ENCODE results near the gene PRR23E.

DNA sequence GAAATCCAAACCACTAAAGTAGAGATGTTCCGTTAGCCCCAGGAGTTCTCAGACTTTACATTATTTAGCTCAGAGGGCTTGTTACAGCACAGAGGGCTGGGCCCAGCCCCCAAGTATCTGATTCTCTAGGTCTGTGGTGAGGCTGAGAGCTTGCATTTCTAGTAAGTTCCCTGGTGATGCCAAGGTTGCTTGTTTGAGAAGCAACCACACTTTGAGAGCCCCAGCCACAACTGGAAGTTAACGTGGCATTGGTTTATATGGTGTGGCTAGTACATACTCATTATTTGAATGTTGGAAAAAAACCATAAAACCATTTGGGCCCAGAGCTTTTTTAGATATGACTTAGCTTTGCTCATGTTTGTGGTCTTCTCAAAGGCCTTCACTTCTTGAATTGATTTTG, 35.9 kb downstream of the PRR23E start:
- TF ChIP-seq GATA2 (IDR thresholded peaks at IDR 0.05; ENCODE audit: low read depth, low read length) (no peak), GATA3 (IDR thresholded peaks at IDR 0.05; ENCODE audit: low read depth, low read length) (no peak)

Measured in SH-SY5Y (cell line).